Activated CD4-positive, CD25-positive, alpha-beta regulatory T cell (primary cell): ENCODE measurements around the gene TMEM63B.
"Not testable (repeated sequence)": the region's sequence is repeated elsewhere in the genome, so short reads cannot be mapped to it uniquely, and the experiment has no call there.

Source experiments
- DNase-seq, 4 experiments: peaks; one replicate each; lab custom pipeline; 2025; lab: John Stamatoyannopoulos, UW

The TMEM63B gene

DNA sequence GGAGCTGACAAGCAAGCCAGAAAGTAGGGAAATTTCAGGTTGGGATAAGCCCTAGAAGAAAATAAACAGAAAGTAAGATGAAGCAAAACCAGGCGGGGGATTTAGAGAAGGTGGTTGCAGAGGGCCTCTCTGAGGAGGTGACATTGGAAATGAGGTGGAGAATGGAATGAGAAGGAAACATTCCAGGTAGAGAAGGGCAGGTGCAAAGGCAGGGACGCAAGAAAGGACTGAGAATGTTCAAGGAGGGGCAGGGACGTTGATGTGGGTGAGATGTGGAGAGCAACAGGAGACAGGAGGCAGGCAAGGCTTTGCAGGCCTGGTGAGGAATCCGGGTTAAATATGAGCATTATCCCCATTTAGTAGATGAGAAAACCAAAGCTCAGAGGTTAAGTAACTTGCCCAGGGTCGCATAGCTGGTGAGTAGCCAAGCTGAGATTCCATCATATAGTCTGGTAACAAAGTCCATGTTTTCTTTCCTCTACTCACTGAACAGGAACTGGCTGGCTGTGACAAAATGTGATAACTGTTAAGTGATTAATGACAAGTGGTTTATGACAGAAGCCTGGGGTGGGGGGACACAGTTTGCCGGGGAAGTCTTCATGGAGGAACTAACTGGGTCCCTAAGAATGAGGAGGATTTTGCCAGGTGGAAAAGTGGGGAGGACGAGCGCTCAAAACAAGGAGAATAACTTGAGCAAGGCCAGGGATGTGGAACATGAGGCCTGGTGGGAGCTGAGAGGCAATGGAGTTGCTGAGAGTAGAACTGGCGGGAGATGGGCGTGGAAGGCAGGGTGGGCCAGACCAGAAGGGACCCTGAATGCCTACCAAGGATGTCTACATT lies 32.7 kb upstream of the TMEM63B start:
- DNase-seq: no peak

DNA sequence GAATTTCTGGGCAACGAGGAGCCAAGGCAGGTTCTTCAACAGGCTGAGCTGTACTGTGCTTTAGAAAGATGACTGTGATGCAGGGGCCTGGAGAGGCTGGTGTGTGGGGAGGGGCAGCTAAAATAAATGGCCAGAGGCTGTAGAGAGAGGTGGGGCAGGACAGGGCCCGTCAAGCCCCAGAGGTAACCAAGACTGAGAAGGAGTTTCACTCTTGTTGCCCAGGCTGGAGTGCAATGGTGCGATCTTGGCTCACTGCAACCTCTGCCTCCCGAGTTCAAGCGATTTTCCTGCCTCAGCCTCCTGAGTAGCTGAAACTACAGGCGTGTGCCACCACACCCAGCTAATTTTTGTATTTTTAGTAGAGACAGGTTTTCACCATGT lies 32.1 kb upstream of the TMEM63B start:
- DNase-seq: not testable (repeated sequence)

DNA sequence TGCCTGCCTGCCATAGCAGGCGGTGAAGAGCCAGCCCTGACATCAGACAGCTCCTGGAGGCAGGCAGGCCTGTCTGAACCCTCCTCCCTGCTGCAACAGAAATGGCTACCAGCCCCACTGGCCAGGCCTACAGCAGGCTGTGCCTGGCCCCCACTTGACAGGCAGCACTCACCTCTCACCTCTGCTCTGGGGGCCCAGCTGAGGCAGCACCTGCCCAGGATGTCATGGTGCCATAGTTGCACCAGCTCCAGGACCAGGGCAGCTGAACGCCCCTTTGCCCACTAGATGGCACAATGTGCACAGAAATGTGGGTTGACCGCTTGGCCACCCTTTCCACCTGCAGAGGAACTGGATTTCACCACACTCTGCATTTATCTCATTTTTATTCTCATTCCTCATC lies 30.7 kb upstream of the TMEM63B start:
- DNase-seq: peak; percentile 39 to 57 (median 52)

DNA sequence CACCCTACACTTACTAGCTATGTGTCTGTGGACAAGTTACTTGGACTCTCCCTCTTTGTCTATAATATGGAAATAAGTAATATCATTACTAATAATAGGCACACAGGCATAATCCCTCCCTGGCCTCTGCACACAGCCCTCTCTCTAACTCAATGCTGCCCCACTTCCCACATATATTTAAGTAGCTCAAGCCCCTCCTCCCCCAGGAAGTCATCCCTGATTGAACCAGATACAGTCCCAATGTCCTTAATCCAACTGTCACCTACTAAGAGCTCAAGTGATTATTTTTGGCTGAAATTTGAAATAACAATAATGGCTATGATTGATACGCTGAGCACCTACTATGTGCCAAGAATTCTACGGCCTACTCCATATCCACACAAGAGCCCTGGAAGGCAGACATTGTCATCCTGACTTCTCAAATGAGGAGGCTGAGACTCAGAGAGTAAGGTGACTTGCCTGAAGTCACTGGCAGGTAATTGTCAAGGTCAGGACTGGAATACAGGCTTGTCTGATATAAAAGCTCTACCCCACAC lies 29.5 kb upstream of the TMEM63B start:
- no peak for DNase-seq

DNA sequence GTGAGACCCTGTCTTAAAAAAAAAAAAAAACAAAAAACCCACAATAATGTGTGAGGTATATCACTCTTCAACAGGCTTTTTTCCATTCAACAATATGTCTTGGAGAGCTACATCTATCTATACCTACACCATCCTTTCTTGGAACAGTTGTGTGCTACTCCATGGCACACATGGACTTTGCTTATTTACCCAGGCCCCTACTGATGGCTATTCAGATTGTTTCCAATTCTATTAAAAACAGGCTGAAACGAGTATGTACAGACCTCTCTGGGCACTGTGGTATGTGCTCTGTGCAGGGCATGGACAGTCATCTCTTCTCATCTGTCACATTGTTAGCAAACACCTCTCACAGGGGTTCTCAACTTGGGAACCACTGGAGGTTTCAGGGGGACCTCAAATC lies 28.2 kb upstream of the TMEM63B start:
- no peak for DNase-seq

DNA sequence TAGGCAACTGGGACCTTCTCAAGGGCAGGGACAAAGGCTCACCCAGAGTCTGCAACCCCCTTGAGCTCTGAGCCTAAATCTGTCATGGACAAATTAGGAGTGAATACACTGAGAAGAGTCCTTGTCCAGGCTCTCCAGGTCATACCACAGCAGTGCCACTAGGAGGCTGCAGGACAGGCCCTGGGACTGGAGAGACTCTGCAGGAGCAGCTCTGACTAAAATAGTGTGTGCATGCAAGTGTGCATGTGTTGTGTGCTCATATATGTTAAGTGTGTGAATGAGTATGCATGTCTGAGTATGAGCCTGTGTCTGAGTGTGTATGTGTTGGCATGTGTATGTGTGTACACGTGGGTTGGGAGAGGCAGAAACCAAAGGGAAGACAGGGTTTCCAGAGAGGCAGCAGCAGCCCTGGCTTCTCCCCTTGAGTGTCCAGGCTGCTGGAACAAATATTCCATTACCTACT lies 27.2 kb upstream of the TMEM63B start:
- DNase-seq: no peak

DNA sequence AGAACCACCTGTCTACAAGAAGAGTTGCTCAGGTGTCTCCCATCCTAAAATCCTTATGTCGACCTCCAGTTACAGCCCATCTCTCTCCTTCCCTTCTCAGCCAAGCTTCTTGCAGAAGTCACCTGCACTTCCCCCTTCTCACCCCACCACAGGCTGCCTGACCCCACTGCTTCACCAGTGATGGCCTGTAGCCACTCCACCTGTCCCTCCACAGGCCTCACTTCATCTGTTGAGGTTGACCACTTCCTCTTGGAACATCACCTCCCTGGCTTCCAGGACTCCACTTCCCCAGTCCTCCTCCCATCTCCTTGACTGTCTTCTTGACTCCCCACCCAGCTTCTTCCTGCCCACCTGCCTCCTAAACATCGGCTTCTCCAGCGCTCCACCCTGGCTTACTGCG lies 25.5 kb upstream of the TMEM63B start:
- no peak for DNase-seq

DNA sequence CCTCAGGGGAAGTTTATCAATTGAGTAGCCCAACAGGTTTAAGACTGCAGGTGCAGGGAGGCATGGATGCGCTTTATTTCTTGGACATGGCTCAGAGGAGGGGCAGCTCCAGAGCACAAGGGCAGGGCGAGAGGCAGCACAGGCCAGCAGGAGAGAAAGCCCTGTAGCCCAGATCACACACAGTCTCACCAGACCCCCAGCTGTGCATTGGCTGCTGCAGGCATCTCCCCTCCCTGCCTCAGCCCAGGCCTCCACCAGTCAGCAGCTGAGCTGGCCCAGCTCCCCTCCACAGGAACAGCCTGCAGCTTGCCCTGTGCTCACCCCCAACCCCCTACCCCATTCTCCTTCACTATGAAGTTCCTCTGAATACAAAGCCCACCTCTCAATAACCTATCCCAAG lies 24.8 kb upstream of the TMEM63B start:
- DNase-seq: no peak

DNA sequence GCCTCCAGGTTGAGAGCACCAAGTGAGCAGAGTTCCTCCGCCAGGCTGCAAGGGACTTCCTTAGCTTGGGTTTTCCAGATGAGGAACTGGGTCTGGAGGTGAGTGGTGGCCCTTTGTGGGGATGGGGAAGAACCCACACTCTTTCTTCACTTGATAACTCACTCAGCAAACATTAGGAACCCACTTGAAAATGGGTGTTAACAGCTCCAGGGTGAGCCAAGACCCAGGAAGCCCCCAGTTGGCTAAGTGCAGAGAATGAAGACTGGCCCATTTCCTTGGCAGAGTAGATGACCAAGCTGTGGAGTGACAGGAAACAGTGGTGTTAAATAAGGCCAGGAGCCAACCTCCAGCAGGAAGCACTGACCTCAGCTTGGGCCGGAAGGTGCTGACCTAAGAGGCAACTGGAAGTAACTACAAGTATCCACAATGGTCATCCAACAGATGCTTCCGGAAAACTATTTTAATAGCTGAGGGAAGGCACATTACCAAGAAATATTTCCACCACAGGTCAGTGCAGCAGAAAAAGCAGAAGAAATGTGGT lies 22.8 kb upstream of the TMEM63B start:
- no peak for DNase-seq

DNA sequence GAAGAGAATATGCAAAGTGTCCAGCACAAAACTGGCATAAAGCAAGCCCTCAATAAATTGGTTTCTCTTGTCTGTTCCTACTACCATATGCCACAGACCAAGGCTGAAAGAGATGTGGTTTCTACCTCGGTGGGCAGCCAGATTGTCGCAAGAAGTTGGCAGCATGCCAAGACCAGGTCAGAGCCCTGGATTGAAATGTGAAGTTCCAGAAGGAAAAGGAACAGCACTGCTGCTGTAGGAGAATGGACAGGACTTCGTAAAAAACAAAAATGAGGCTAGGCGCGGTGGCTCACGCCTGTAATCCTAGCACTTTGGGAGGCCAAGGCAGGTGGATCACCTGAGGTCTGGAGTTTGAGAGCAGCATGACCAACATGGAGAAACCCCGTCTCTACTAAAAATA lies 22.2 kb upstream of the TMEM63B start:
- DNase-seq: no peak

DNA sequence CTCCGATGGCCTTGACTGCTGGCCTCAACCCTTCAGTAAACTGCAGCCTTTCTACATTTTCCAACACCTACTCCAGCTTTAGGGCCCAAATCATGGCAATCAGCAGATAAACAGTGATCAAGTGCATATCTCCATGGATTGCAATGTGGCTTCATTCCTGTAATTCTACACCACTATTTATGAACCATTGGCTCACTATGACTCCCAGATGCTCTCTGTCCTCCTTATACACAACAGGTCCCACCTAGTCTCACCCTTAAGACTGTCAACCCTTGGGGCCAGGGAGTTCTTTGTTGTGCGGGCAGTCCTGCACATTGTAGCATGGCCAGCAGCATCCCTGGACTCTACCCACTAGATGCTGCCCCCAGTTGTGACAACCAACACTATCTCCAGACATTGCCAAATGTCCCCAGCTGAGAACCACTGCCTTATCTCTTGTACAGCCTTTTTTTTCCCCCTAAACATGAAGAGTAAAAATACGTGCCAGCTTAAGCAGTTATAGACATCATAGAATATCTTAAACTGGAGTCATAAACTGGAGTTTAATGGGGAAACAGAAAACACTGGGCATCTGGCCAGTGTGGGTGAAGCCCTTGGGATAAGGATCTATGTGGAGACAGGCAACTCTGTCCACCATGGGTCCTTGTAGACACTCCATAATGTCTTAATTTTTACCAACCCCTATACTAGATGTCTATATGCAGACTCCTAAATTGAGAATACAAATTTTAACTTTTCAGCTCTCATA lies 21.2 kb upstream of the TMEM63B start:
- no peak for DNase-seq

DNA sequence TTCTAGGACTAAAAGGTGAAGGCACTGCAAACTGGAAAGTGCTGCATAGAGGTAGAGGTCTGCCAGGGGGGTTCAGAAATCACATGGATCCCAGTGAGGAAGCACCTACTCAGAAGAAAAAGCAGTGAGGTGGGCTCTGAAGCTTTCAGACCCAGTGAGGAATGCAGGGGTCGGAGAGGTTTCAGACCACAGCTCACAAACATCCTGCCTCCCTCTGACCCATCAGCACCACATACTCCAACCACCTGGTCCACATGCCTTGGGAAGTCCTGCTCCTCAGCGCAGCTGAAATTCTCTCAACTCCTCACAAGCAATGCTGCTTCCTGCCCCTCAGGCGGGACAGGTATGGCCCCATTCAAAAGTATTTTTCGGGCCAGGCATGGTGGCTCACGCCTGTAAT lies 20.3 kb upstream of the TMEM63B start:
- no peak for DNase-seq

DNA sequence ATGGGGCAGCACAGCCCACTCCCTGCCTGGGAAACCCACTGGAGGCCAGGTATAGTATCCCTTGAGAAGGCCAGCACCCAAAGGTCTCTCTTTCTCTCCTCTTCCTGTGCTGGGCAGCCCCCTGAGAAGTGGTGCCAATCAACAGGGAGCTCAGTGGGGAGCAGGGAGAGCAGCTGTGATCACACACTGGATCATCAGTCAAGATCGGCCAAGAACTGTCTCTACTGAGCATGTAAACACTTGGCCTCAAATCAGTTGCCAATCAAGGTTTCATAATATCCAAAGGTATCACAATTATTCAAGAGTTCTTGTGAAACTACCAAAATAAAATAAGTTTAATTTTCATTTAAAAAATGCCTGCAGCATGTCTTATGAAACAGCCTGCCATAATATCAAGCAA lies 18.9 kb upstream of the TMEM63B start:
- DNase-seq: no peak

DNA sequence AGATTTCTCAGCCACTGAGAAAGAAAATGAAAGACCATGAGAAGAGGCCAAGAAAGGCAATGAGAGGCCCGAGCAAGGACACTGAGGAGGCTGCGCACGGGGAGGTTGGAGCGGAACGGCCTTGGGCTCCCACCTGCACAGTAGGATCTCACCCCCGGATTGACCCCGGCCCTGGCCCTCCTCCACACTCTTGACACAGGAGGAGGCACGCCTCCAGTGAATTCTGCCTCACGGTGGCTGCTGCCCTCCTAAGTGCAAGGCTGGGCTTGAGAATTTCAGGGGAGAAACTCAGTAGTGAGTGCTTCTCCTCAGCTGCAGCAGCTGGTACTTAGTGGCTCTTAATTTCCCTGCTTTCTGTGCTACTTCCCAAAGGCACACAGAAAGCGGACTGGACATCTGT lies 18.1 kb upstream of the TMEM63B start:
- no peak for DNase-seq

DNA sequence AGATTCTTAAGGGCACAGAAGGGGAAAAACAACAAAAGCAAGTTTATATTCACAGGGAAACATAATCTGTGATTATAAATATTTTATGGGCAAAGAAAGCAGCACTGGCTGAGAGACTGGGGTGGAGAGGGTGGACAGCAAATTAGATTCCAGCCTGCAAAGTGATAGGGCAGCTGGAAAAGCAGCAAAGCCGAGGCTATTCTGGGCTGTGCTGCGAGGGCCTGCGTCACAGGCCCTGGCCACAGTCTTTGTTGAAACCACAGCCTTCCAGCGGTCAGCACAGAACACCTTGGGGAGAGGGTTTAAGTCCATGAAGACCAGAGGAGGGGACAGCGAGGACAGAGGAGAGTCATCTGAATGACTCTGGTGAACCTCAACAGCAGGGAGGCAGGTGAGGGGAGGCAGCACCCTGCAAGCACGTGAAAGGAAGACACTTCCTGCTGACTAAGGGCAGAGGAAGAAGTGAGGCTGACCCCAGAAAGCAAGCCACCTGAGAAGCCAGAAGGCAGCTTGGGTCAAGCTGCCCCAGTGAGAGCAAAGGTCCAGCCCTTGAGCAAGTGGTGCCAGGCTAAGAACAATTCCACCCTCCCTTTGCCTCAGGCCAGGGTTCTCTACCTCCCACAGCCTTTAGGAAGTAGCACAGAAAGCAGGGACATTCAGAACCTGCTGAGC lies 17.2 kb upstream of the TMEM63B start:
- DNase-seq: no peak

DNA sequence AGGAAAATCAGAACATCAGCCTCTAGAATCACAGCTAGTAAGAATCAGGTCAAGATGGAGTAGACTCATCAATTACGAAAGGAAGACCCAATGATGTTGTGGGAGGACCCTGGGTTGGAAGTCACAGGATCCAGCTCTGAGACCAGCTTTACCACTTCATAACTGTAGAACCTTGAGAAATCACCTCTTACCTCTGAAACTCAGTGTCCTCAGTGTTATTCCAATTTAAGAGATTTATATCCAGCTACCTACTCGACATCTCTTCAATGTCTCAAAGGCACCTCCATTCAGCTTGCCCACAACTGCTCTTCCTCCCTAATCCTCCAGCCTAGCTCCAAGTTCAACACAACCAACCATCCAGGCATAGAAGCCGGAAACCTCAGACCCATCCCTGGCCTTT lies 16.4 kb upstream of the TMEM63B start:
- DNase-seq: no peak

DNA sequence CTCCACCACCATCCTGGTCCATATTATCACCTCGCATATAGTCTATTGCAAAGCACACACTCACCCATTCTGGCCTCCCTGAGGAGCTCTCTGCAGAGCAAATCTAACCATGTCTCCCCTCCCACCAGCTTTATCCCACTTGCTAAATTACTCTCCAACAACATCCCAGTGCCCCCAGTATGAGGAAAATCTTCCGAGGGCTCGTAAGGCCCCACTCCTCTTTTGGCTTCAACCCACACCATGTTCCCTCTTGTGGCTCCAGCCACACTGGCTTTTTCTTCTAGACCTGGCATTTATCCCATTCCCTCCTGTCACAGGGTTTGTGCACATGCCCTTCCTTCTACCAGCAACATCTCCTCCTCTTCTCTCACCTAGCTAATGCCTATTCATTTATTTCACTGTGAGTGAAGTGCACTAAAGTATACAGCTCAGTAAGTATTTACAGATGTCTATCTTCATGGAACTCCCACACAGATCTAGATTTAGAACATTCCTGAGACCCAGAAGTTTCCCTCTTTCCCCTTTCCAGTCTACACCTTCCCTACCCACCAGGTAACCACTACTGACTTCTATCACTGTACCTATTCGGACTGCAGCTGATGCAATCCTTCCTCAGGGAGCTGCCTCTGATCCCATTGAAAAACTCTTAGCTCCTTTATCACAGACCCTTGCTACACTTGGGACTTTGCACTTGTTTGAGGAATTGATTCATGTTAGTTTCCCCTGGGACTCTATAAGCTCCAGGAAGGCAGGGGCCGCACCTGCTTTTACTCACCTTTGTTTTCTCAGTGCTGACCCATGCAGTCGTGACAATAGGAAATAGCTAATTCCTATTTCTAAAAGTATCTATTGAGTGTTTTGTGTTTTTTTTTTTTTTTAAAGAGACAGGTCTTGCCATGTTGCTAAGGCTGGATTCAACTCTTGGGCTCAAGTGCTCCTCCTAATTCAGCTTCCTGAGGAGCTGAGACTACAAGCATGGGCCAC lies 15.6 kb upstream of the TMEM63B start:
- DNase-seq: no peak

DNA sequence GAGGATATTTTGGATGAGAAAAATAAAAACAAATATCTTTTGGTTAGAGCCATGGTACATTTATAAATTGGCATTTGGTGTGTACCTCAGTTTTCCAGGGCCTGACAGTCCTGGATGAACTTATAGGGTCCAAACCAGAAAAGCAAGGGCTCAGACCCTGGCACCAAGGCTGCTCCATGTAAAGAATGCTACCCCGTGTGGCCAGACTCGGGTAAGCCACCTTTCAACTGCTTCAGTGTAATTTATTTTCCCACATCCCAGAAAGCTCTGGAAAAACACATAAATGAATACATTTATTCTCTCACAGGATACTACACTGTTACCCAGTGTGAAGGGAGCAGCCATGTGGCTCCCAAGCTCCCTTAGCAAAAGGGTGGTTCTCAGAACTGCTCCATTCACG lies 13.9 kb upstream of the TMEM63B start:
- DNase-seq: no peak

DNA sequence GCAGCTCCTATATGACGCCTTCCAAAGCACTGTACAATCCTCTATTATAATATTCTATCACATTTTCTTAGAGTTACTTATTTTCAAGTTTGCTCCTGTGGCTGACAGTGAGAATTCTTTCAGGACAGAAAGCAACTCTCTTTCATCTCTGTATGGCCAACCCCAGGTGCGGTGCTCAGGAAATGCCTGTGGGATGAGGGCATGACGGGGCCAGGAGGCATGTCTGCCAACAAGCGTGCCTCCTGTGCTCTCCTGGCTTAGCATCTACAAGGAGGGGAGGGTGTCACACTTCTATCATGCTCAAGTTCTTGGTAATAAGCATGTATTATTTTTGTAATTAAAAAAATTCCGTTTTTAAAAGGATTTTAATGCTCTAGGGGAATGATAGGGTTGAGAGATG lies 11.5 kb upstream of the TMEM63B start:
- DNase-seq: no peak

DNA sequence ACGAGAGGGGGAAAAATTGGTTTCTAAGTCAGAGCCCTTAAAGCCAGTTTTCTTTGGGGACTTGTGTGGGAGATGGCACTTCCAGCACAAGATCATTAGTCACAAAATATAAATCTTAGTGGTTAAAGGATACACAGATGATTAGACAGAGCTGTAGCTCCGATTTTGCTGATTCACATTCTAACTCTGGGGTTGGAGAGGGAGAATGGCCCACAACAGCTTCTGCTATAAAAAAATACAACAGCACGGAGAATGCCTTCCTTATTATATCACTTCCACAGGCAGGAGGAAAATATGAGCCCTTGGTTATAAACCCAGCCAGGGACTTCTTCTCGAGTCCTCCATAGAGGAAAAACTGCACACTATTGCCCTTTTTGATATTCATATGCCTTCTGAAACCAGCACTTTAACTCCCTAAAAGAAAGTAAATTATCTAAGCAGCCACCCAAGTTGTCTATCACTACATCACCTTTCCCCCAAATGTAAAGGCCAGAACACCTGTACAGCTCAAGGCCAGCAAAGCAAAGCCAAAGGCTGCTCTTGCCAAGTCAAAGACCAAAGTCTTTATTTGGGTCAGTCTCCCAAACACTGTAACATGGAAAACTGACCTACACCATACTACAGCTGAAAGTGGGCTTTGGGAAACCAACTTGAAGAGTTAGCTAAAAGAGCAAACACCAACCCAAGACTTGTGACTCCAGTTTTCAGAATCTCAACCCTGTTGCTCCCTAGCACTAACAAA lies 10.5 kb upstream of the TMEM63B start:
- no peak for DNase-seq
